ENCODE data around the gene CXCL17. TPM values are rescaled to one million over a fixed set of nuclear protein-coding genes. Genes with fewer than 3 reads are reported as not detected.

The CXCL17 gene
- total and polyA plus RNA-seq, 2 experiments from 2014 or later, result 0.39 TPM; not detected in 1

DNA sequence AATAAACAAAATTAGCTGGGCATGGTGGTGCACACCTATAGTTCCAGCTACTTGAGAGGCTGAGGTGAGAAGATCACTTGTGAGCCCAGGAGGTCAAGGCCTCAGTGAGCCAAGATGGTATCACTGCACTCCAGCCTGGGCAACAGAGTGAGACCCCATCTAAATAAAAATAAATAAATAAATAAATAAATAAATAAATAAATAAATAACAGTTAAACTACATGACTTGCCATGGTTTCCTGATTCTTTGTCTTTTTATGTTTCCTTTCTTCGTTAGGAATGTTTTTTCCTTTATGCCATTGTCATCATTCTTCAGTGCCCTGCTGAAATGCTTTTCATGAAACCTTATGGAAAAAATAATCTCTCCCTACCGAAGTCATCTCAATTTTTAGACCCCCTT, 35.2 kb upstream of the CXCL17 start:
- H3K4me1 Mint-ChIP-seq, result peaks cover 39% of the 10 kb centered on the region
- Histone ChIP-seq H3K4me1 (ENCODE audit: insufficient read depth) (peaks cover 44% of the 10 kb centered on the region), H2AFZ (no peak overlapping the region), H3K36me3 (ENCODE audit: insufficient read depth) (no peaks in the 10 kb centered on the region), H3K27me3 (ENCODE audit: insufficient read depth) (no peaks in the 10 kb centered on the region), H3F3A (replicated peaks; ENCODE audit: low read depth) (peaks cover 12% of the 10 kb centered on the region), H4K20me1 (replicated peaks; ENCODE audit: insufficient read depth) (no peaks in the 10 kb centered on the region), H3K79me2 (replicated peaks; ENCODE audit: insufficient read depth) (no peaks in the 10 kb centered on the region), H3K4me3 (no peak overlapping the region), H3K27ac (ENCODE audit: low read depth) (no peak overlapping the region), H3K9me2 (ENCODE audit: insufficient read depth) (no peaks in the 10 kb centered on the region), H3K4me2 (no peak overlapping the region)
- no peak for DNase-seq (ENCODE audit: low spot score)
- peaks cover 2% of the 10 kb centered on the region; the same call in 1 of the 3 replicates for H3K9me3 Mint-ChIP-seq
- H3K4me3 Mint-ChIP-seq, result no peak overlapping the region
- peaks cover 3% of the 10 kb centered on the region for H3K36me3 Mint-ChIP-seq (ENCODE audit: low read depth)
- no peak overlapping the region for H3K27ac Mint-ChIP-seq
- H3K27me3 Mint-ChIP-seq (ENCODE audit: insufficient read depth, low read depth, poor library complexity), result peaks cover 6% of the 10 kb centered on the region
- TF ChIP-seq NANOG (IDR thresholded peaks at IDR 0.05; ENCODE audit: borderline replicate concordance), result no peak
- TF ChIP-seq ZNF331 (CRISPR knock-in tag; IDR thresholded peaks at IDR 0.05; ENCODE audit: low read depth), result no peak
- TF ChIP-seq ZNF114 (CRISPR knock-in tag; IDR thresholded peaks at IDR 0.05), result no peak
- TF ChIP-seq STAT1 (IDR thresholded peaks at IDR 0.05; ENCODE audit: unreplicated experiment), result no peak
- no peak for TF ChIP-seq EZH2 (IDR thresholded peaks at IDR 0.05; ENCODE audit: low read depth, unreplicated experiment)
- TF ChIP-seq REST (IDR thresholded peaks at IDR 0.05; ENCODE audit: unreplicated experiment), result no peak
- TF ChIP-seq JUNB (IDR thresholded peaks at IDR 0.05; ENCODE audit: unreplicated experiment), result no peak
- no peak for ATAC-seq

DNA sequence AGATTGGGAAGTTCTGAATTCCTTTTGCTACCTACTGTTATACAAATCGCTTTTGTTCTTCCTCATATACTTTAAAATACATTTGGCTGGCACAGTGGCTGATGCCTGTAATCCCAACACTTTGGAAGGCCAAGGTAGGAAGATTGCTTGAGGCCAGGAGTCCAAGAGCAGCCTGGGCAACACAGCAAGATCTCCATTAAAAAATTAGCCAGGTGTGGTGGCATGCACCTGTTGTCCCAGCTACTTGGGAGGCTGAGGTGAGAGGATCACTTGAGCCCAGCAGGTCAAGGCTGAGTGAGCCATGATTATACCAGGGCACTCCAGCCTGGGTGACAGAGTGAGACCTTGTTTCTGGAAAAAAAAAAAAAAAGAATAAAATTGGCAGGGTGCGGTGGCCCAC, 34.4 kb upstream of the CXCL17 start:
- peak overlapping the region; percentile 98 for H3K27ac ChIP-seq (ENCODE audit: low read depth)
- H3K79me2 ChIP-seq (replicated peaks; ENCODE audit: insufficient read depth), result no peaks in the 10 kb centered on the region
- no peaks in the 10 kb centered on the region for H3K9me2 ChIP-seq (ENCODE audit: insufficient read depth)
- H3K36me3 ChIP-seq (ENCODE audit: insufficient read depth), result no peaks in the 10 kb centered on the region
- peaks cover 53% of the 10 kb centered on the region for H3K4me1 ChIP-seq (ENCODE audit: insufficient read depth)
- H3K4me3 ChIP-seq, result no peak overlapping the region
- H4K20me1 ChIP-seq (replicated peaks; ENCODE audit: insufficient read depth), result no peaks in the 10 kb centered on the region
- Mint-ChIP-seq H3K4me1 (peaks cover 47% of the 10 kb centered on the region), H3K27me3 (ENCODE audit: insufficient read depth, low read depth, poor library complexity) (peaks cover 6% of the 10 kb centered on the region), H3K27ac (no peak overlapping the region), H3K4me3 (no peak overlapping the region), H3K9me3 (peaks cover 2% of the 10 kb centered on the region; the same call in 1 of the 3 replicates), H3K36me3 (ENCODE audit: low read depth) (peaks cover 3% of the 10 kb centered on the region)
- no peaks in the 10 kb centered on the region for H3K27me3 ChIP-seq (ENCODE audit: insufficient read depth)
- no peak overlapping the region for H2AFZ ChIP-seq
- H3K4me2 ChIP-seq, result no peak overlapping the region; the same call in 1 of the 2 replicates
- H3F3A ChIP-seq (replicated peaks; ENCODE audit: low read depth), result peaks cover 16% of the 10 kb centered on the region
- ATAC-seq (no peak), DNase-seq (ENCODE audit: low spot score) (no peak)
- no peak for TF ChIP-seq EZH2phosphoT487 (IDR thresholded peaks at IDR 0.05; ENCODE audit: unreplicated experiment)
- TF ChIP-seq EZH2 (IDR thresholded peaks at IDR 0.05; ENCODE audit: low read depth, unreplicated experiment), result no peak
- no peak for TF ChIP-seq POLR2AphosphoS5 (IDR thresholded peaks at IDR 0.05; ENCODE audit: low read depth)
- TF ChIP-seq NANOG (IDR thresholded peaks at IDR 0.05; ENCODE audit: borderline replicate concordance), result no peak
- TF ChIP-seq, protein P1, sequence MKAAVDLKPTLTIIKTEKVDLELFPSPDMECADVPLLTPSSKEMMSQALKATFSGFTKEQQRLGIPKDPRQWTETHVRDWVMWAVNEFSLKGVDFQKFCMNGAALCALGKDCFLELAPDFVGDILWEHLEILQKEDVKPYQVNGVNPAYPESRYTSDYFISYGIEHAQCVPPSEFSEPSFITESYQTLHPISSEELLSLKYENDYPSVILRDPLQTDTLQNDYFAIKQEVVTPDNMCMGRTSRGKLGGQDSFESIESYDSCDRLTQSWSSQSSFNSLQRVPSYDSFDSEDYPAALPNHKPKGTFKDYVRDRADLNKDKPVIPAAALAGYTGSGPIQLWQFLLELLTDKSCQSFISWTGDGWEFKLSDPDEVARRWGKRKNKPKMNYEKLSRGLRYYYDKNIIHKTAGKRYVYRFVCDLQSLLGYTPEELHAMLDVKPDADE (IDR thresholded peaks at IDR 0.05), result no peak
- no peak for TF ChIP-seq ZNF114 (CRISPR knock-in tag; IDR thresholded peaks at IDR 0.05)
- TF ChIP-seq CREB1 (CRISPR knock-in tag; IDR thresholded peaks at IDR 0.05; ENCODE audit: low read depth), result no peak
- no peak for TF ChIP-seq ZNF331 (CRISPR knock-in tag; IDR thresholded peaks at IDR 0.05; ENCODE audit: low read depth)
- TF ChIP-seq ZNF462 (CRISPR knock-in tag; IDR thresholded peaks at IDR 0.05), result no peak
- TF ChIP-seq JUNB (IDR thresholded peaks at IDR 0.05; ENCODE audit: unreplicated experiment), result no peak

Data from GM23338 (cell line).